CD4-positive, alpha-beta T cell treated with Interleukin-17A for 4 hours (primary cell): ENCODE results near the gene GGN.
"Not testable (repeated sequence)": the region's sequence is repeated elsewhere in the genome, so short reads cannot be mapped to it uniquely, and the experiment has no call there.

Experiments
- DNase-seq: peaks from one replicate; pipeline ENCODE4 v3.0.0-alpha.2; 2020; ENCODE audit warnings: mixed read lengths

Gene GGN

DNA sequence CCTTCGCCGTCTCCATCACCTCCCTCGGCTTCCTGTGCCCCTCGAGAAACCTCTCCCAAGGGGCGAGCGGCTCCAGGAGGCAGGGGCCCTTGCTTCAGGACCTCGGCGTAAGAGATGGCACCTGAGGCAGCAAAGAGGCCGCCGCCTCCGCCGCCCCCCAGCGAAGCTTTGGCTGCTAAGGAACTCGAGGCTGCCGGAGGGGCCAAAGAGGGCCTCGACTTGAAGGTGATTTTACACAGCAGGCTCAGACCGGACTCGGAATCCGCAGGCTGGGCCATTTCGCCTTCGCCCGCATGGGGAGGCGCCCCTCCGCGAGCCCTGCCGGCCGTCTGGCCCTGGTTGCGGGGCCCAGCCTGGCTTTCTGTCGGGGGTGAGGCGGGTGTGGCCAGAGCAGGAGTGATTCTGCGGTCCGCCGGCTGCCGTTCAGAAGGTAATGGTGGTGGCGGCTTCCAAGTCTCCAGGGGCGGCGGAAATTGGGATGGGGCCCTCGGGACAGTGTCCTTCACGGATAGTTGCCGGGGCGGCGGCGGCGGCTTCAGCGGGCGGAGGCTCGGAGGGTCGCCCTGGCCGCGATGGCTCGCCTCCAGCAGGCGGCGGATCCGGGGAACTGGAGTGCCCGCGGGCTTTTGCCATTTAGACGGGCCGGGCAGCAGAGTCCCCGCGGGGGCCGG, 1.4 kb downstream of the GGN start:
- no peak for DNase-seq

DNA sequence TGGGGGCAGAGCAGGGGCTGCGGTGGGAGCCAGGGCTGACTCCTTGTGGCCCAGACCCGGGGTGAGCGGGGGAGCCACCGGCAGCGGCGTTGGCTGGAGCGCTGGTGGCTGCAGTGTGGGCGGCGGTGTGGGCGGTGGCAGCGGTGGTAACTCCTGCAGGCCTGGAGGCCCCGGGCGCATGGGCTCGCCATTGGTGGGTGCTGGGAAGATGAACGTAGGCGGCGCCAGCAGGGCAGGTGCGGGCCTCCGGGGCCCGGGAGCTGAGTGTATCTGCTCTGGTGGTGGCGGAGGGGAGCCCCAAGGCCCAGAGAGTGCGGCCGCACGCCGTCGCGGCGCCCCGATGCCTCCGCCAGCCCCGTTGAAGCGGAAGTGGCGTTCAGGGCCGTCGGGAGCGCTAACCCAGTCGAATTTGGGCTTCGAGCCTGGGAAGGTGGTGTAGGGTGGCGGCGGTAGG, 2.0 kb downstream of the GGN start:
- DNase-seq = no peak

DNA sequence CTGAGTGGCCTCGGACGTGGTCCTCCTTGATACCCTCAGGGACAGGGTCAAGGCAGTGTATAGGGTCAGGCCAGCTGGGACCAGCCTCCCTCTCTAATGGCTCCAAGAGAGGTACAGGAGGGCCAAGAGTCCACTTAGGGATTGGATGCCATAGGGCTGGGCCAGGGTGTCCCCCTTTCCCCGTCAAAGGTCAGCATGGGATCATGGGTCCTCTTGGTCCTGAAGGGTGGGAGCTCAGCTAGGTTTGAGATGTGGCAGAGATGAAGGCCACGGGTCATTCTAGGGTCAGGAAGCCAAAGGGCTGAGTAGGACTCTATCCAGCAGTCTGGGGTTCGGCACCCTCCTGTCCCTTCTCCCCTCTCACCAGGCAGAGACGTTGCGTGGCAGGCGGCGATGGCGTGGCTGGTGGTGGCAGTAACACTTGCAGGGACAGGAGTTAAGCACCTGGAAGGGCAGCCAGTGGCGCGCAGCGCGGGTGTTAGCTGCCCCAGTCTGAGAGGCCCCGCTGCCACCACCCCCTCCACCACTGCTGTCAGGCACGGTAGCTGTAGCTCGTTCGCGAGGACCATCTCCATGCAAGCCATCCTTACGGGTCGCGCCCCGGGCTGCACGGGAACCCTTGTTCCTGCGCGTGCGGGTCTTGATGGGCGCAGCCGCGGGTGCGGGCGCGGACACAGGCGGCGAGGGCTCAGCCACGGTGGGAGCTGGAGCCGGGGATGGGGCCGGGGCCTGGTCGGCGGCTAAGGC, 2.6 kb downstream of the GGN start:
- DNase-seq = no peak

DNA sequence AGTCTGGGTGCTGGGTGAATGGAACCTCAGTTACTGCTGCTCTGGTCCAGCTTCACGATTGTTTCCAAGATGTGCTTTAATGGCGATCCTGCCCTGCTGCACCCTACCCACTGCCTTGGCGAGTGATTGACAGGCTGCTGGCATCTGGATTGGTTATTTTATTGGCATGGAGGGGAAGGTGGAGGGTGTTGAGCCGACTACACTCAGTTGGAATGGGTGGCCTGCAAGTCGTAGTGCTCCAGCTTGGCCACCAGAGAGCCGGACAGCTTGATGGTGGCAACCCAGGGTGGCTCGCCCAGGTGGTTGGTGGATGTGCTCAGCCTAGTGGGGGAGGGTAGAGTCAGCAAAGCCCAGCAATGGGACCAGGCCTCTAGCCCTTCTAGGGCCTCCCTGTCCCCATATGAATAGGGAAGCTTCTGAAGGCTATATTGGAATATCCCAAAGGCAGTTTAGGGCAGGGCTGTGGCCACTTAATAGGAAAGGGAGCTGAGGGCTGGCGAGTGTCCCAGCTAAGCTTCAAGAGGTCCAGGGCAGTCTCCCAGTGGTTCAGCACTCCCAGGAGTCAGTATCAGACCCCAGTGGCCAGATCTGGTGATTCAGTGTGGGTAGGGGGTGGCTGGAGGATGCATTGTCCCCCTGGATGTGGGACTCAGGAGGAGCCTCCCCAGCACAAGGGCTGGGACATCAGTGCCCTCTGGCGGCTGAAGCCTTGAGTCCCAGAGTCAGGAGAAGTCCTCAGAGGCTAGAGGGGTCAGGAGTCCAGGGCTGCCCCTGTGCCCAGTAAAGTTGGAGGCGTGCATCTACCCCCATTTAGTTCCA, 3.4 kb downstream of the GGN start:
- DNase-seq = no peak

DNA sequence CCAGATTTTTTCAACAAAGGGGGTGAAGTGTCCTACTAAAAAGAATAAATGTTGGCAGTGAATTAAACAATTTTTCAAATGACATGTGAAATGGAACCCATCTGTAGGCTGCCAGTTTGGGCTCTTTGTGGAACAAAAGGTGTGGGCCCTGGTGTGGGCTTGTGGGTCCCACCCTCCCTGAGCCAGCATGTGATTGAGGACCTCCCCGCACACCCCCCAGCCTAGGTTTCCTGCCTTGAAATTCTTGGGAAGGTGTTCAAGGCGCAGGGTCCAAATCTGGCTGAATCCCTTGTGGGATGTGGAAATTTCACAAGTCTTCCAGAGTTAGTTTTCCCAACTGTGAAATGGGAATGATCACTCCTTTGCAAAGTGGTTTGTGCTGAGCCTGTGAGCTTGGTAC, 4.1 kb downstream of the GGN start:
- no peak for DNase-seq

DNA sequence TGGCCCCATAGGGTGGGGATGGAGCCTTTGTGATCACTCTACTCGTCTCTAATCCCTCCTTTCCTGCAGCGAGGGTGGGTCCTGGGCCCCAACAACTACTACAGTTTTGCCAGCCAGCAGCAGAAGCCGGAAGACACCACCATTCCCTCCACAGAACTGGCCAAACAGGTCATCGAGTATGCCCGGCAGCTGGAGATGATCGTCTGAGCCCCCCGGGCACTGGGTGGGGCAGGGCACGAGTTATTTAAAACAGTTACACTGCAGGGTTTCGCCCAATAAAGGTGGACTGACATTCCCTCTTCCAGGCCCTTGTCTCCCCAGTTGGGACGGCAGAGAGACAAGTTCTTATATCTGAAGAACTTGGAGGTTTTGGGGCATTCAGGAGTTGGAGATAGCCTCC, 4.7 kb downstream of the GGN start:
- DNase-seq = no peak

DNA sequence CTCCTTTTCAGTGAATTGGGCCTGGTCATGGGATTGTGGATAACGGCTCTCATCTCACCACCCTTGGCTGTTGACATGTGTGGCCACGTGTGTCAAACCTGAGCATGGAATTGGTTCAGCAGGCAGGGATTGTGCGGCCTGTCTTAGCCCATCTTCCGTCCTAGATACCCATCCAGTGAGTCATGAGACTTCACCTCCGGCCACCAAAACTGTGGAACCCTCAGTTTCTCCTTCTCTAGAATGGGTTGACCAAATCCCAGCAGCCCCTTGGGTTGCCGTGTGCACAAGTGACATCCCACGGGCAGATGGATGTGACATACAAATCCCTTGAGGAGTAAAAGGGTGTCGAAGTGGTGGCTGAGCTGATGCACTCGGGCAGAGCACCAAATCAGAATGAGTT, 6.7 kb downstream of the GGN start:
- DNase-seq = no peak

DNA sequence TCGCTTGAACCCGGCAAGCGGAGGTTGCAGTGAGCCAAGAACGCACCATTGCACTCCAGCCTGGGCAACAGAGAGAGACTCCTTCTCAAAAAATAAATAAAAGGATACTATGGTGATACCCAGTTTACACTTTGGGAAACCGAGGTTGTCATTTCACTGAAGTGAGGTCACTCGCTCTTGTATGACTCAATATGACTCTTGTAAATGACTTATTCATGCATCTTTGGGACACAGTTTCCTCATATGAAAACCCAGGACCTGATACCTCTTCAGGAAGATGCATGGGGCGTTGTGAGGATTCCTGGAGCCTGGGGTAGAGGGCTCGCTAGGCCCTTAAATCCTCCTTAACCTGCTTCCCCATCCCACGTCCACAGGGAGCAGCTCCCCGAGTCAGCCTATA, 9.0 kb downstream of the GGN start:
- DNase-seq = no peak

DNA sequence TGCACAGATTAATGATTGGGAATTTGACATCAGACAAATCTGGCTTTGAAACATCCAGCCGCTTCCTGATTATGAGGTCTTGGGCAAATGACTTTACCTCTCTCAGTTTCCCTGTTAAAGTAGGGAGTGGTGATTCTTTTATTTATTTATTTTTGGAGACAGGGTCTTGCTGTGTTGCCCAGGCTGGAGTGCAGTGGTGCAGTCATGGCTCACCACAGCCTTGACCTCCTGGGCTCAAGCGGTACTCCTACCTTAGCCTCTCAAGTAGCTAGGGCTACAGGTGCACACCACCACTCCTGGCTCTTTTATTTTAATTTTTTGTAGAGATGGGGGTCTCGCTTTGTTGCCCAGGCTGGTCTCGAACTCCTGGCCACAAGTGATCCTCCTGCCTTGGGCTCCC, 10.8 kb downstream of the GGN start:
- no peak for DNase-seq

DNA sequence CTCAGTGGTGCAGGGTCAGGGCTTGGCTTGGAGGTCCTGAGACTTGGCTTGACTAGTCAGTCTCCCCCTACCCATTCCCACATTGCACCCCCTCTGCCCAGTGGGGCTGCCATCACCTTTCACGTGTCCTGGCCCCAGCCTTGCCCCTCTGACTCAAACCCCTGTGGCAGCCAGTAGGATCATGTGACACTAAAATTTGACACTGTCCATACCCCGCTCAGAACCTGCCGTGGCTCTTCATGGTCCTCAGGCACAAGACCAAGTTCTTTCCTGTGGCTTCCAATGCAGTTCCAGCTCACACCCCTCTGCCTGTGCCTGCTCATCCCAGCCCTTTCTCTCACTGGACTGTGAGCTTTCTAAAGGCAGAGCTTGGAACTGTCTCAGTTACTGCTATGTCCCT, 11.3 kb downstream of the GGN start:
- no peak for DNase-seq

DNA sequence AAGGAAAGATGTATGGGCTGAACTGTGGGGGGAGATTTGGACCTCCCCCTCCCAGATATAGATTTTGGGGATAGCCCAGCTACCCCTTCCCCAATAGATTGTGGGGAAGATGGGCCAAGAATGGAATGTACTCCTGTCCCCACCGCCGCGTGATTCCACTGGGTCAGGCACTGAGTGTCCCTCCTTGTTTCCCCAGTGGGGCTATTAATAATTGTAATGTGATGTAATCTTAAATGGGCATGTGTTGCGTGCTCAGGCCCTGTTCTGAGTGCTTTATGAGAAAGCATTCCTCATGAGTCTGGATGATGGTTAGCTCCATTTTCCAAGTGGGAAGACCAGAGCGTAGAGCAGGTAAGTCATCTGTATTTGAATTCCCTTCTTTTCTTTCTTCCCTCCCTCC, 12.1 kb downstream of the GGN start:
- DNase-seq = no peak

DNA sequence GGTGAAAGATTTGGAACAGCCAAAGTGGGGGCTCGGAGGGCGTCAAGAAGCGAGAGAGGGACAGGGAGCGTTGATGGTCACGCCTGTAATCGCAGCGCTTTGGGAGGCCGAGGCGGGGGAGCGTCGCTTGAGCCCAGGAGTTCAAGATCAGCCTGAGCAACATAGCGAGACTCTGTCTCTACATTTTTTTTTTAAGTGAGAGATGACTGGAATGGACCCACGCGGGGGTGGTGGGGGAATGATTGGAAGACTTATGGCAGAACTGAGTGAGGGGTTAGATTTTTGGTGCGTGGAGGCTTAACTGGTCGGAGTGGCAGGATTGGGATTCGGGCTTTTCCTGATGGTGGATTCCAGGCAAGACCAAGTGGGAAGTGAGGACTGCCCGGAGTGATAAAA, 12.7 kb downstream of the GGN start:
- no peak for DNase-seq

DNA sequence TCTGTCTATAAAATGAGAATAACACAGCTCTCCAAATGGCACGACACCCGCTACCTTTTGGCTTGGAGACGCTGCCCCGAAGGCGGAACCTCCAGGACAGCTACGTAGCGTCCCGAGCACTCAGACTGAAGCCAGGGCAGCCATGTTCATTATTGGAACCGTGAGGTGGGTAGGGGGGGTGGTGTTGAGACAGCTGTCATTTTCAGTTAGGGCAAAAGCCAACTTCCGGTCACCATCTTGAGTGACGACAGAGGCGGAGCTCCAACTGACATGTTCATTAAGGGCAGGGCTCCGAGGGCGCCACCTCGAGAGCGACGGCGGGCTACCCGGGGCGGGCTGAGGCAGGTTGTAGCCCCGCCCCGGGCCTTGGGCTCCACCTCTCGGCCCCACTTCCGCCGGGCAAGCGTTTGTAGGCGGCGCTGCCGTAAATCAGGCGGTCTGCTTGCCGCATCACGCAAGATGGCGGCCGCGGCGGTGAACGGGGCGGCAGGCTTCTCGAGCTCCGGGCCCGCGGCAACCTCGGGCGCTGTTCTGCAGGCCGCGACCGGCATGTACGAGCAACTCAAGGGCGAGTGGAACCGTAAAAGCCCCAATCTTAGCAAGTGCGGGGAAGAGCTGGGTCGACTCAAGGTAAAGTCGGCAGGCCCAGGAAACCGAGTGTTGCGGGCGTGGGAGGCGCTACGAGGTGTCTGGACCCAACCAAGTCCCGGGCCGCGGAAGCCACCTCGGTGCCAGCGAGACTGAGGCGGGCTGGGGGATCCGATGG, 13.3 kb downstream of the GGN start, which contains the start of gene PSMD8:
PSMD8 (plus strand) TSS at position 240 of the 766 bp plus-strand sequence; CDS start at position 271, 31 bp downstream.
- peak; percentile 99 for DNase-seq

DNA sequence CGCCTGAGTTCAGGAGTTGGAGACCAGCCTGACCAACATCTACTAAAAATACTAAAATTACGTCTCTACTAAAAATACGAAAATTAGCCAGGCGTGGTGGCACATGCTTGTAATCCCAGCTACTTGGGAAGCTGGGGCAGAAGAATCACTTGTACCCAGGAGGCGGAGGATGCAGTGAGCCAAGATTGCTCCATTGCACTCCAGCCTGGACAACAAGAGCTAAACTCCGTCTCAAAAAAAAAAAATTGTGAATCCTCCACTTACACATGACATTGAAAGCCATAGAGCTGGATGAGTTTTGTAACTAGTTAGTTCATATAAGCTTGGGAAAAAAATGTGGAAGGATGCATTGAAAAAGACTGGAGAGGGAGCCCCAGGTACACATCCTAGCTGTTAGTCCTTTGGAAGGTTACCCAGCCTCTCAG, 13.9 kb downstream of the GGN start:
- DNase-seq = no peak

DNA sequence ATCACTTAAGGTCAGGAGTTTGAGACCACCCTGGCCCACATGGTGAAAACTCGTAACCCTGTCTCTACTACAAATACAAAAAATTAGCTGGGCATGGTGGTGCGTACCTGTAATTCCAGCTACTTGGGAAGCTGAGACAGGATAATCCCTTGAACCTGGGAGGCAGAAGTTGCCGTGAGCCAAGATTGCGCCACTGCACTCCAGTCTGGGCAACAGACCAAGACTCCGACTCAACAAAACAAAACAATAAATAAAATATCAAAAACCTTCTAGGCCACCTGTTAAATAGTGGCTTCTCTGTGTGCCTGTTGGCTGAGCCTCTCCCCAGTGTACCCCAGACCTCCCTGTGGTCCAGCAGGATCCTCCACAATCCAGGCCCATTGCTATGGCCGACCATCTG, 16.8 kb downstream of the GGN start:
- no peak for DNase-seq

DNA sequence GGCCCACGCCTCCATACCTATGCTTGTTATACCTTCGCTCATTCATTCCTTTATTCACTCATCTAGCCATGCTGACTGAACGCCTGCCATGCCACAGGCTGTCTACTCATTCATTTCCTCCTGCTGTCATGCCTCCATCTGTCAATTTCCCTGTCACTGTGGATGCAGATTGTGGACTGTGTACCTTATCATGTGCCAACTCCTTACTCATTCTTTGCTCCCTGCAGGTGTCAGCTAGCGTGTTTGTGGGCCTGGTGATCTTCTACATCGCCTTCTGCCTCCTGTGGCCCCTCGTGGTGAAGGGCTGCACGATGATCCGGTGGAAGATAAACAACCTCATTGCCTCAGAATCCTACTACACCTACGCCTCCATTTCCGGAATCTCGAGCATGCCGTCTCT, 17.5 kb downstream of the GGN start:
- DNase-seq = no peak

DNA sequence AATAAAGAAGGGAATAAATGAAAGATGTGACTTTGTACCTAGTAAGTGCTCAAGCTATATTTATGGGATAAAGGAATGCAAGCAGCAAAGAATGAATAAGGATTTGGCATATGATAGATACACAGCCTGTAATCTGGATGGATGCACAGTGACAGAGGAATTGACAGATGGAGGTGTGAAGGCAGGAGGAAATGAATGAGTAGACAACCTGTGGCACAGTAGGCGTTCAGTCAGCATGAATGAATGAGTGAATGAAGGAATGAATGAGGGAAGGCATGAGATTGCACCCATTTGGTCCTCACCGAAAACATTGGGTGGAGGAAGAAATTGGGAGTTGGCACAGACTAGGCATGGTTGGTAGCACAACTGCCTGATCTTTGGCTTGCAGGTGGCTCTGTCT, 18.2 kb downstream of the GGN start:
- no peak for DNase-seq

DNA sequence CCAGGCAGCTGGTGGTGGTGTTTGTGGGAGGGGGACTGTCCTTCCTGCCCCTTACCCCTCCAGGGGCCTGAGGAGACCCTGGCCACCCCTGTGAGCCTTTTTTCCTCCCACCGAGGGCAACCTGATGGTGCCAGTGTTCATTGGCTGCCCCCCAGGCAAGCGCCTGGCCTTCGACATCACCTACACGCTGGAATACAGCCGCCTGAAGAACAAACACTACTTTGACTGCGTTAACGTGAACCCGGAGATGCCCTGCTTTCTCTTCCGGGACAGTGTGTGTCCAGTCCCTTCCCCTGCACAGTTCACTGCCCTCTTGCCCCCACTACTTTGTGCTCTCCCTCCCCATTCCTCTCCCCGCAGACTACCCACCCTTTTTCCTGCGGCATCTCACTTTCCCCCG, 20.8 kb downstream of the GGN start:
- no peak for DNase-seq

DNA sequence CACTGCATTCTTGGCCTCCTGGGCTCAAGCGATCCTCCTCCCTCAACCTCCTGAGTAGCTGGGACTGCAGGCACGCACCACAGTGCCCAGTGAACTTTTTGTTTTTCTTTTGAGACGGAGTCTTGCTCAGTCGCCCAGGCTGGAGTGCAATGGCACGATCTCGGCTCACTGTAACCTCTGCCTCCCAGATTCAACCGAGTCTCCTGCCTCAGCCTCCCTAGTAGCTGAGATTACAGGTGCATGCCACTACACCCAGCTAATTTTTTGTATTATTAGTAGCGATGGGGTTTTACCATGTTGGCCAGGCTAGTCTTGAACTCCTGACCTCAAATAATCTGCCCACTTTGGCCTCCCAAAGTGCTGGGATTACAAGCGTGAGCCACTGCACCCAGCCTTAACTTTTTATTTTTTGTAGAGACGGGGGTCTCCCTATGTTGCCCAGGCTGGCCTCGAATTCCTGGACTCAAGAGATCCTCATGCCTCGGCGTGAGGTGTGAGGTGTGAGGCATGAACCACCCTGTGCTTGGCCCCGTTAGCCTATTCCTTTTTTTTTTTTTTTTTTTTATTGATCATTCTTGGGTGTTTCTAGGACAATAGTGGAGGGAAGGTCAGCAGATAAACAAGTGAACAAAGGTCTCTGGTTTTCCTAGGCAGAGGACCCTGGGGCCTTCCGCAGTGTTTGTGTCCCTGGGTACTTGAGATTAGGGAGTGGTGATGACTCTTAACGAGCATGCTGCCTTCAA, 24.7 kb downstream of the GGN start:
- DNase-seq = not testable (repeated sequence)

DNA sequence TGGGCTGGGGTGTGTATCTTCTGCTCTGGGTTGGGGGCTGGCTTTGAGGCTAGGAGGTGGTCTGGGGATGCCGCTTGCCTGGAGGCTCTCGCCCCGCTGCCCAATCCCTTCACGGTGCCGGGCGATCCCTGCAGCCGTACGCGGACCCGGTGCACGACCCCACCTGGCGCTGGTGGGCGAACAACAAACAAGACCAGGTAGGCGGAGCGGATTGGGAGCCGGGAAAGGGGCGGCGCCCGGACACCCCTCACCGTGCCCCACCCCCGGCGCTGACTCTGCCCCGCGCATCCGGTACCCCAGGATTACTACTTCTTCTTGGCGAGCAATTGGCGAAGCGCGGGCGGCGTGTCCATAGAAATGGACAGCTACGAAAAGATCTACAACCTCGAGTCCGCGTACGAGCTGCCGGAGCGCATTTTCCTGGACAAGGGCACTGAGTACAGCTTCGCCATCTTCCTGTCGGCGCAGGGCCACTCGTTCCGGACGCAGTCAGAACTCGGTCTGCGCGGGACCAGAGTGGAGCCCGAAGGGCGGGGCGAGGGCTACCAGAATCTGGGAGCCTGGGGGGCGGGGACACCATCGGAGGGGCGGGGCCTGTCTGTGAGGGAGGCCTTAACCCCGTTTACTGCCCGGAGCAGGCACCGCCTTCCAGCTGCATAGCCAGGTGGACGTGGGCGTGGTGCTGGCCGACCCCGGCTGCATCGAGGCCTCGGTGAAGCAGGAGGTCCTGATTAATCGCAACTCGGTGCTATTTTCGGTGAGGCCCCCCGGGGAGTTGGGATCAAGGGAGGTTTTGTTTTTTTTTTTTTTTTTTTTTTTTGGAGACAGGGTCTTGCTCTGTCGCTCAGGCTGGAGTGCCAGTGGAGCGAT, 25.5 kb downstream of the GGN start:
- peak; percentile 83 for DNase-seq

DNA sequence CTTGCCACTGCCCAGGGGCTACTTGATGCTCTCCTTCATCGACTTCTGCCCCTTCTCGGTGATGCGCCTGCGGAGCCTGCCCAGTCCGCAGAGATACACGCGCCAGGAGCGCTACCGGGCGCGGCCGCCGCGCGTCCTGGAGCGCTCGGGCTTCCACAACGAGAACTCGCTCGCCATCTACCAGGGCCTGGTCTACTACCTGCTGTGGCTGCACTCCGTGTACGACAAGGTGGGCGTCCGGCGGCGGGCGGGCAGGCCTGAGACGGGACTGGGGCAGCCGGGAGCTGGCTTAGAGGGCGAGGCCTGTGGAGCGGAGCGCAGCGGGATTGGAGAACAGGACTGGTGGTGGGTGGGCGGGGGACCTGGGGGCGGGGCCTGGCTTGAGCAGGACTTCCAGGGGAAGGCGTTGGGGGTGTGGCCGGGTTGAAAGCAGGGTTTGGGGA, 26.2 kb downstream of the GGN start:
- DNase-seq = peak; percentile 83
